ENCODE data around the gene NDST3.
"Not testable (repeated sequence)": the region's sequence is repeated elsewhere in the genome, so short reads cannot be mapped to it uniquely, and the experiment has no call there.

Gene NDST3

GRCh38 chr4:118277243-118277642 is 243.0 kb downstream of the NDST3 start:
- DNase-seq, result no peak

- peak; percentile 99 for DNase-seq
Observed at GRCh38 chr4:118278473-118279274, 244.4 kb downstream of the NDST3 start.

GRCh38 chr4:118279328-118279727 is 245.0 kb downstream of the NDST3 start:
- peak; percentile 39 for DNase-seq

- no peak for DNase-seq
Observed at GRCh38 chr4:118279920-118280432, 245.7 kb downstream of the NDST3 start.

GRCh38 chr4:118280501-118281218 is 246.4 kb downstream of the NDST3 start:
- peak; percentile 64 for DNase-seq

GRCh38 chr4:118281611-118282442 is 247.5 kb downstream of the NDST3 start:
- no peak for DNase-seq

GRCh38 chr4:118282692-118283091 is 248.4 kb downstream of the NDST3 start:
- no peak for DNase-seq

- DNase-seq, result no peak
Observed at GRCh38 chr4:118284169-118284568, 249.9 kb downstream of the NDST3 start.

GRCh38 chr4:118285931-118286330 is 251.6 kb downstream of the NDST3 start:
- DNase-seq, result no peak

GRCh38 chr4:118286685-118287084 is 252.4 kb downstream of the NDST3 start:
- no peak for DNase-seq

- DNase-seq, result no peak
Observed at GRCh38 chr4:118287711-118288451, 253.6 kb downstream of the NDST3 start.

GRCh38 chr4:118289794-118290193 is 255.5 kb downstream of the NDST3 start:
- no peak for DNase-seq

GRCh38 chr4:118290951-118291350 is 256.7 kb downstream of the NDST3 start:
- no peak for DNase-seq

GRCh38 chr4:118296729-118297128 is 262.4 kb downstream of the NDST3 start:
- DNase-seq, result no peak

GRCh38 chr4:118299619-118300018 is 265.3 kb downstream of the NDST3 start:
- DNase-seq, result not testable (repeated sequence)

- DNase-seq, result no peak
Observed at GRCh38 chr4:118307643-118308042, 273.4 kb downstream of the NDST3 start.
